Psoas muscle (tissue), 8 donors: ENCODE results near the gene PPIAL4G. TPM values are rescaled to one million over a fixed set of nuclear protein-coding genes. Genes with fewer than 3 reads are reported as not detected.
"Not testable (repeated sequence)": the region's sequence is repeated elsewhere in the genome, so short reads cannot be mapped to it uniquely, and the experiment has no call there.

Experiments
- ATAC-seq, 4 donors: fragments of 200-7000 bp; cut with Tn5 transposase; one replicate each; pipeline ENCODE4 v1.9.1; 2020; ENCODE audit warnings: moderate library complexity in 3 of 4, mild to moderate bottlenecking in 2 of 4
- DNase-seq, 2 donors: peaks; one replicate each; pipeline ENCODE4 v3.0.0-alpha.2; 2020
- H3K27ac ChIP-seq: fragments of 200-600 bp; one replicate; pipeline ENCODE4 v1.8.0; 2022
- H3K27me3 ChIP-seq, 3 donors: fragments of 200-600 bp in 1 of 3; one replicate each; pipeline versions ENCODE4 v1.6.1 to v1.8.0; 2013 to 2022; ENCODE audit warnings: low read length in 2 of 3, mild to moderate bottlenecking in 2 of 3, moderate library complexity in 1 of 3; ENCODE audit not compliant: insufficient read depth in 3 of 3
- H3K36me3 ChIP-seq, 2 donors: fragments of 200-600 bp in 1 of 2; one replicate each; pipeline versions ENCODE4 v1.6.1 to v1.8.0; 2013 to 2022; ENCODE audit warnings: low read depth in 1 of 2, mild to moderate bottlenecking in 1 of 2, moderate library complexity in 1 of 2; ENCODE audit not compliant: insufficient read depth in 1 of 2
- H3K4me1 ChIP-seq: fragments of 200-600 bp; one replicate; pipeline ENCODE4 v1.8.0; 2022
- H3K4me3 ChIP-seq: fragments of 200-600 bp; one replicate; pipeline ENCODE4 v1.8.0; 2022; ENCODE audit warnings: mild to moderate bottlenecking
- H3K9me3 ChIP-seq: fragments of 200-600 bp; one replicate; pipeline ENCODE4 v1.8.0; 2022
- WGBS, 3 donors: extraction: QIAGEN DNeasy Blood & Tissue Kit; methylation state at CpG; one replicate each; pipeline versions ENCODE4 v1.1.6 to v1.1.7; 2013; 5-methylcytosine and 5-hydroxymethylcytosine counted together
- intact Hi-C, 2 donors: fragments of 100-400 bp; cut with DNase I; formaldehyde crosslinking; loops; one replicate each; pipeline versions ENCODE4 v1.11.0 to v1.14.2; 2022
- polyA plus RNA-seq, 3 donors: library from polyadenylated mRNA; stranded (reverse); fragments of 200-250 nt; gene quantifications; one replicate each; pipeline ENCODE4 v1.2.3, GENCODE V29; 2013
- total RNA-seq, 4 donors: library from RNA; stranded (reverse); fragmentation: NEBNext Ultra II Directional in 2 of 4; extraction: Animal tissue kit (Norgen Biotek cat#: 25700) in 2 of 4; gene quantifications; one replicate each; pipeline versions ENCODE4 v1.2.1 to v1.2.4, GENCODE V29; 2021 to 2023
- TF ChIP-seq, protein P1 (sequence below): fragments of 200-600 bp; IDR thresholded peaks from one replicate; pipeline ENCODE4 v1.8.0; 2022; ENCODE audit warnings: antibody characterized with exemption
- donor health status: healthy with polysubstance abuse.
- donor health status: DM: no; HTN: no; CAD: no; lungs with moderate emphysema.
- donor health status: Bipolar disorder and iron deficiency.
- donor health status: healthy.
- donor health status: DM: yes; HTN: yes; CAD: no.
- donor health status: DM: no; HTN: no; CAD: no.
- donor health status: DM: no; HTN: no; CAD: no.
- donor health status: DM: yes; HTN: yes; CAD: no.

Gene PPIAL4G
- total and polyA plus RNA-seq, 7 donors = not detected

DNA sequence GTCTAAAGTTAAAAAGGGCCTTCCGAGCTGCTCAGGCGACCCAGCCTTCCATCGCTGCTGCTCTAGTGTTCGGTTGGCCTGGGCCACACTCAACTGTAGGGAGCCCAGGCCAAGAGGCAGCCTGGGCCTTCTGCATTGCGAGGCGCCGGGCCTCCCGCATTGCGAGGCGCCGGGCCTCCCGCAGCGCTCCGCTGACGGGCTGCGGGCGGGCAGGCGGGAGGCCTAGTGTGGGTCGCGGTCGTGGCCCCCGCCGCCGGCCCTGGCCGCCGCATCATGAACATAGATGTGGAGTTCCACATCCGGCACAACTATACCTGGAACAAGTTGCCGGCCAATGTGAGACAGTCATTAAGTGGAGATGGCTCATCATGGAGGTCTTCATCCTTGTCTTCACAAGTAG lies 48.3 kb downstream of the PPIAL4G start:
- intact Hi-C loops = no loop called here
- TF ChIP-seq, protein P1, sequence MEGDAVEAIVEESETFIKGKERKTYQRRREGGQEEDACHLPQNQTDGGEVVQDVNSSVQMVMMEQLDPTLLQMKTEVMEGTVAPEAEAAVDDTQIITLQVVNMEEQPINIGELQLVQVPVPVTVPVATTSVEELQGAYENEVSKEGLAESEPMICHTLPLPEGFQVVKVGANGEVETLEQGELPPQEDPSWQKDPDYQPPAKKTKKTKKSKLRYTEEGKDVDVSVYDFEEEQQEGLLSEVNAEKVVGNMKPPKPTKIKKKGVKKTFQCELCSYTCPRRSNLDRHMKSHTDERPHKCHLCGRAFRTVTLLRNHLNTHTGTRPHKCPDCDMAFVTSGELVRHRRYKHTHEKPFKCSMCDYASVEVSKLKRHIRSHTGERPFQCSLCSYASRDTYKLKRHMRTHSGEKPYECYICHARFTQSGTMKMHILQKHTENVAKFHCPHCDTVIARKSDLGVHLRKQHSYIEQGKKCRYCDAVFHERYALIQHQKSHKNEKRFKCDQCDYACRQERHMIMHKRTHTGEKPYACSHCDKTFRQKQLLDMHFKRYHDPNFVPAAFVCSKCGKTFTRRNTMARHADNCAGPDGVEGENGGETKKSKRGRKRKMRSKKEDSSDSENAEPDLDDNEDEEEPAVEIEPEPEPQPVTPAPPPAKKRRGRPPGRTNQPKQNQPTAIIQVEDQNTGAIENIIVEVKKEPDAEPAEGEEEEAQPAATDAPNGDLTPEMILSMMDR = no peak
- Histone ChIP-seq H3K4me1 (no peaks in the 10 kb centered on the region), H3K27ac (no peak overlapping the region), H3K9me3 (no peaks in the 10 kb centered on the region), H3K27me3 (no peaks in the 10 kb centered on the region), H3K4me3 (no peak overlapping the region), H3K36me3 (no peaks in the 10 kb centered on the region)
- ATAC-seq (no peak), DNase-seq (no peak)
- WGBS, 3 donors = 94 to 96% (median 96%) methylated on average over 27 to 28 of the region's 28 CpGs

GRCh38 chr1:148432916-148433317 lies 50.2 kb downstream of the PPIAL4G start:
- intact Hi-C loops, H3K27me3 ChIP-seq: not testable (repeated sequence)
- 32 to 72% (median 39%) methylated on average over 1 of the region's 1 CpG for WGBS, 3 donors

More at GRCh38 chr1:148432916-148433317, 50.2 kb downstream of the PPIAL4G start:
- not testable (repeated sequence) for H3K4me1 ChIP-seq, H3K27ac ChIP-seq, DNase-seq, H3K9me3 ChIP-seq, ATAC-seq, H3K4me3 ChIP-seq, H3K36me3 ChIP-seq

Other genes starting within 250 kb of the PPIAL4G start
- 10 to 100 TPM in 2 of 4 donors, 1 to 10 TPM in 2; 6.4 to 26.7 (median 10.5) TPM for gene NBPF14, start 112.7 kb upstream of the PPIAL4G start, total RNA-seq
- gene NBPF14, start 112.7 kb upstream of the PPIAL4G start, polyA plus RNA-seq = 10 to 100 TPM in 1 of 3 donors, 1 to 10 TPM in 2; 4.9 to 25.1 (median 5.9) TPM